ENCODE data around the gene ANTXRL. TPM values are rescaled to one million over a fixed set of nuclear protein-coding genes. Genes with fewer than 3 reads are reported as not detected.

The ANTXRL gene
- total and polyA plus RNA-seq, 2 of the 8 experiments (the other 6 are each of a cell fraction or from before 2014, with no cell fraction given), result not detected

- Histone ChIP-seq H3K23ac (ENCODE audit: insufficient read length) (no peak overlapping the region), H3K4me1 (replicated peaks in 1 of 4; ENCODE audit: control insufficient read depth in 3 of 4, insufficient read depth in 4 of 4, low read length in 3 of 4) (peaks cover 0 to 12% (median 2%) of the 10 kb centered on the region in 4 experiments; a peak in 2 of 7 replicates), H3K56ac (replicated peaks; ENCODE audit: insufficient read length, low read depth, low read length) (no peak overlapping the region), H4K91ac (replicated peaks; ENCODE audit: insufficient read length, low read length) (no peak overlapping the region), H2BK12ac (ENCODE audit: low read depth, low read length) (no peak overlapping the region; the same call in 1 of the 2 replicates), H3K27ac (ENCODE audit: low read depth, low read length) (no peak overlapping the region), H3K23me2 (ENCODE audit: low read depth, low read length) (no peaks in the 10 kb centered on the region), H3K18ac (ENCODE audit: extremely low read depth, low read length) (no peak overlapping the region), H4K5ac (ENCODE audit: insufficient read length, low read depth, low read length) (no peak overlapping the region), H3K79me2 (ENCODE audit: control insufficient read depth in 1 of 2, insufficient read depth in 2 of 2, low read length in 2 of 2) (no peaks in the 10 kb centered on the region), H3K9me3 (ENCODE audit: insufficient read depth in 2 of 2, low read depth in 1 of 2, low read length in 1 of 2) (no peaks in the 10 kb centered on the region), H3K4me2 (ENCODE audit: insufficient read depth in 1 of 2, low read depth in 2 of 2, low read length in 2 of 2) (no peak overlapping the region), H3K36me3 (ENCODE audit: control insufficient read depth in 2 of 4, insufficient read depth in 4 of 4, low read length in 3 of 4) (no peaks in the 10 kb centered on the region), H3K4me3 (ENCODE audit: extremely low read depth in 1 of 4, insufficient read depth in 2 of 4, low read depth in 3 of 4, low read length in 4 of 4) (no peak overlapping the region), H3K14ac (ENCODE audit: insufficient read length) (no peak overlapping the region), H2BK5ac (ENCODE audit: low read depth, low read length) (no peak overlapping the region), H2BK120ac (replicated peaks; ENCODE audit: low read depth, low read length) (no peak overlapping the region), H2AK5ac (ENCODE audit: low read depth, low read length) (no peak overlapping the region), H4K20me1 (replicated peaks in 1 of 2; ENCODE audit: control insufficient read depth in 1 of 2, insufficient read depth in 2 of 2, low read length in 2 of 2) (no peaks in the 10 kb centered on the region), H2AFZ (ENCODE audit: low read length) (0 out of 2 replicates have a peak overlapping the region, but pooled peaks have one; percentile 6), H4K8ac (ENCODE audit: extremely low read depth, insufficient read depth, low read length) (no peak overlapping the region; the same call in 1 of the 2 replicates), H3K27me3 (replicated peaks in 1 of 4; ENCODE audit: control insufficient read depth in 3 of 4, extremely low read depth in 1 of 4, insufficient read depth in 3 of 4, low read length in 3 of 4) (no peaks in the 10 kb centered on the region; a peak in 2 of 7 replicates), H2BK15ac (ENCODE audit: low read length) (no peak overlapping the region), H3K4ac (replicated peaks; ENCODE audit: insufficient read length, low read depth, low read length) (no peak overlapping the region), H3K9ac (replicated peaks in 1 of 4; ENCODE audit: extremely low read depth in 1 of 4, low read depth in 3 of 4, low read length in 3 of 4) (peak overlapping the region in 1 of 4 experiments; percentile 16; a peak in 1 of 7 replicates), H3K79me1 (ENCODE audit: low read depth, low read length) (no peaks in the 10 kb centered on the region), H2BK20ac (ENCODE audit: low read length) (no peak overlapping the region)
- WGBS, 2 experiments (ENCODE audit: extremely low coverage in 1 of 2, insufficient coverage in 1 of 2, insufficient read length in 1 of 2, insufficient replicate concordance in 2 of 2, low coverage in 1 of 2, low lambda C conversion rate in 2 of 2, missing lambda C conversion rate in 1 of 2), result 90% methylated on average over 3 of the region's 3 CpGs; no CpG with 5 or more reads in 1 of the 2 experiments
- ChIA-PET CTCF (ENCODE audit: partially characterized antibody) (interaction anchor here (0.9 kb wide), 1 partner anchor 13 kb away, joined by 3 read pairs; no protein-coding TSS in a partner anchor), POLR2A (ENCODE audit: partially characterized antibody) (no interaction called here)
- DNase-seq (ENCODE audit: low read depth in 1 of 2, low spot score in 2 of 2) (no peak), FAIRE-seq (no peak)
- TF ChIP-seq RXRA (IDR thresholded peaks at IDR 0.05; ENCODE audit: insufficient read depth, low read depth, low read length) (no peak), TEAD4 (IDR thresholded peaks at IDR 0.05; ENCODE audit: low read depth, low read length) (no peak), CBX5 (IDR thresholded peaks at IDR 0.05; ENCODE audit: low read depth, low read length) (no peak), TAF7 (optimal IDR thresholded peaks at IDR 0.05; ENCODE audit: borderline replicate concordance, low read depth, low read length) (no peak), CHD1 (IDR thresholded peaks at IDR 0.05; ENCODE audit: low read depth, low read length) (no peak), RAD21 (IDR thresholded peaks at IDR 0.05 in 1 of 2, conservative IDR thresholded peaks at IDR 0.05 in 1 of 2; ENCODE audit: low read depth in 2 of 2, low read length in 2 of 2) (no peak), EP300 (IDR thresholded peaks at IDR 0.05; ENCODE audit: borderline replicate concordance in 1 of 2, low read depth in 2 of 2, low read length in 2 of 2) (no peak), EZH2 (IDR thresholded peaks at IDR 0.05; ENCODE audit: low read depth, low read length, severe bottlenecking) (no peak), SIX5 (IDR thresholded peaks at IDR 0.05; ENCODE audit: low read depth, low read length) (no peak), POLR2A (IDR thresholded peaks at IDR 0.05; ENCODE audit: control extremely low read depth in 1 of 2, low read depth in 2 of 2, low read length in 2 of 2) (no peak), FOSL1 (IDR thresholded peaks at IDR 0.05; ENCODE audit: insufficient read depth, low read depth, low read length) (no peak)
- TF ChIP-seq, protein P1, sequence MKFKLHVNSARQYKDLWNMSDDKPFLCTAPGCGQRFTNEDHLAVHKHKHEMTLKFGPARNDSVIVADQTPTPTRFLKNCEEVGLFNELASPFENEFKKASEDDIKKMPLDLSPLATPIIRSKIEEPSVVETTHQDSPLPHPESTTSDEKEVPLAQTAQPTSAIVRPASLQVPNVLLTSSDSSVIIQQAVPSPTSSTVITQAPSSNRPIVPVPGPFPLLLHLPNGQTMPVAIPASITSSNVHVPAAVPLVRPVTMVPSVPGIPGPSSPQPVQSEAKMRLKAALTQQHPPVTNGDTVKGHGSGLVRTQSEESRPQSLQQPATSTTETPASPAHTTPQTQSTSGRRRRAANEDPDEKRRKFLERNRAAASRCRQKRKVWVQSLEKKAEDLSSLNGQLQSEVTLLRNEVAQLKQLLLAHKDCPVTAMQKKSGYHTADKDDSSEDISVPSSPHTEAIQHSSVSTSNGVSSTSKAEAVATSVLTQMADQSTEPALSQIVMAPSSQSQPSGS (IDR thresholded peaks at IDR 0.05; ENCODE audit: low read length), result no peak
These were observed 26.2 kb downstream of the ANTXRL start for GRCh38 chr10:46312953-46313352.

All from H1 (cell line).